GM19328 (cell line): ENCODE measurements around the gene MYL7.
"Not testable (repeated sequence)": the region's sequence is repeated elsewhere in the genome, so short reads cannot be mapped to it uniquely, and the experiment has no call there.

ENCODE experiments used
- ATAC-seq: cut with Tn5 transposase; IDR thresholded peaks from one replicate; pipeline ENCODE4 v1.9.1; 2021; ENCODE audit warnings: mild to moderate bottlenecking, moderate library complexity; ENCODE audit not compliant: unreplicated experiment

MYL7 gene

DNA sequence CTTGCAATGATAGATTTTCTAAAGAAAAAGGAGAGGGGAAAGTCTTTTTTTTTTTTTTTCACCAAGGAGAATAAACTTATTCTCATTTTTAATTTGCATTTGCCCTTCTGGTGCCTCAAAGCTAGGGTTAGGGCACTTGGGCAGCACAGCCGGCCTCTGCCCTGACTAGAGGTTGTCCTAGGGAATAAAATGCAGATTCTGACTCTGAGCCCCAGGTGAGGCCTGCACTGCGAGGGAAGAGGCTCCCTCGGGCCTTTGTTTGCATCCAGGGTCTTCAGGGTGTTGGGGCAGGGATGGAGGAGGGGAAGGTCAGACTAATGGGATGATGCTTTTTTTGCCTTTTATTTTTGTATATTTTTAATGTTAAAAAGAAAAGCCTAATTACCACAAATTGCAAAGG lies 7.8 kb downstream of the MYL7 start:
- ATAC-seq: no peak

DNA sequence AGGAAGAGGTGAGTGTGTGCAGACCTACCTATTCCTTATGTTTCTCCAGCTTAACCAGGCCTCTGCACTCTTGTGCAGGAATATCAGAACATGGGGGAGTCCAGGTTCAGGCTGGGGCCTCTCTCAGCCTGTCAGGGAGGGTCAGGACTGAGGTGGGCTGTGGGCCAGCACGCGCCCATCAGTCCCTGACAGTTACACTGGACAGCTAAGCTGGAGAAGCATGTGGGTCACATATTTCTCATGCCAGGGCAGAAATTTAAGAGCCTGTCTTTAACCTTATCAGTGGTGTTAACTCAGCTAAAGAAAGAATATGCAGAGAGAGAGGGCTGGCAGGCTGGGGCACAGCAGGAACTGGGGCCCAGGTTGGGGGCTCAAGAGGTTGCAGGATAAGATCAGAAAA lies 9.1 kb downstream of the MYL7 start:
- ATAC-seq: no peak

DNA sequence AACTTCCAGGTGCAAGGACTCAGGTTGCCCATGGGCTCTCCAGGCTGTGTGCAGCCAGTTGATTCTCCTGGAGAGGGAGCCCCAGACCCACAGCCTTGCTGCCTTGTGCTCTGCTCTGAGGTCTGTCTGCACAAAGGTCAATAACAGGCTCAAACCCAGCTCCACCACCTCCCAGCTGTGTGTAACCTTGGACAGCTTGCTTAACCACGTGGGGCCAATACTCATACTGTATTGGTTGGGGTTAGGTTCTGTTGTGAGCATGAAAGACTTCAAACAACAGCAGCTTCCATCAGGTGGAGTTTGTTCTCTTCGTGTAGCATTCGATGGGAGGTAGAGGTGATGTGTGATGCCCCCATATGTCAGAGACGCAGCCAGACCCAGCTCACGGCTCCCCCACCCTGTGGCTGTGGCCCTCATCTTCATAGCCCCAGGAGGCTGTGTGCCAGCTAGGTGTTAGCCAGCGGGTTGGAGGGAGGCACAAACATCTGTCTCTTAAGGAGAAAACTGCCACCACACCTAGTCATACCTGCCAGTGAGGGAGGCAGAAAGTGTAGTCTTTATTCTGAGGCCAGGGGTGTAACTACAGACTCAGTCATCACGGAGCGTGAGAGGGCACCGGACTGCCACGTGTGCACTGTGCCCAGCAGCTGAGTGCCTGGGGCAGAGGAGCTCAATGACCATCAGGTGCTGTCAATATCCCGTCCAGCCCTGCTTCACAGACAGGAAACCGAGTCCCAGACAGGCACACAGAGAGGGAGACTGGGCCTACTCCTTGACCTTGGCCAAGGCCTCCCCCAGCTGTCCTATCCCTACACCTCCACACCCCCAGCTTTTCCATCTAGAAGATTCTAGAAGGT lies 9.7 kb downstream of the MYL7 start:
- ATAC-seq: no peak

DNA sequence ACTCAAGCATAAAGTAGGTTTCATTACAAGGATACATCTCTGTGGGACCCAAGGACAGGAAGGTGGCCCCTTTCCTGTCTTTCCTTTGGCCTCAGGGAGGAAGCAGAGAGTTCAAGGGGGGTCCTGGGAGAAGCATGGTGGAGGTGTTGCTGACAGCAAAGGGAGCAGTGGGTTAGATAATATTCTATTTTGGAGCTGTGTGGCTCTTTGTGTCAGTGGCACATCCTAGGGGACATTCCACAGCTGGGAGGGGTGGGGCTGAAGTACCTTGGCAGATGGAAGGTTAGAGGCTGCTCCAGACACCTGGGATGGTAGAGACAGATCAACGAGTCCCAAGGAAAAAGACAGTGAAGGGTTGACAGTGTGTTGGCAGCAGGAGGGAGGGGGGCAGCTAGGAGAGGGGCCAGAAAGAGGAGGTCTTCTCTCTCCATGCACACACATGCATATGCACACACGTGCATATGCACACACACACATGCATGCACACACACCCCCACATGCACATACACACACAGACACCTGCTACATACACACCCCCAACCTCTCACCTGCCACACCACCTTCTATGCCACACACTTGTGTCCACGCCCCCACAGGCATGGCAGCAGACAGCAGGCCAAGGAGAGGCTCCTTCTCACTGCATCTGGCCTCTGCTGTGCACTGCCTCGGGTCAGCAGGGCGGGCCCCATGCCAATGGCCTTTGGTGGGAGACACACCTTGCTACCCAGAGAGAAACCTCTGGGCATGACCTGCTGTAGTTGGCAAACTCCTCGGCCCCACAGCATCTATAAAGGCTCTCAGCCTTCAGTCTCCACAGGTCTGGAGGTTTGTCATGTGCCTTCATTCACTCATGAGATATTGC lies 12.2 kb downstream of the MYL7 start:
- no peak for ATAC-seq

DNA sequence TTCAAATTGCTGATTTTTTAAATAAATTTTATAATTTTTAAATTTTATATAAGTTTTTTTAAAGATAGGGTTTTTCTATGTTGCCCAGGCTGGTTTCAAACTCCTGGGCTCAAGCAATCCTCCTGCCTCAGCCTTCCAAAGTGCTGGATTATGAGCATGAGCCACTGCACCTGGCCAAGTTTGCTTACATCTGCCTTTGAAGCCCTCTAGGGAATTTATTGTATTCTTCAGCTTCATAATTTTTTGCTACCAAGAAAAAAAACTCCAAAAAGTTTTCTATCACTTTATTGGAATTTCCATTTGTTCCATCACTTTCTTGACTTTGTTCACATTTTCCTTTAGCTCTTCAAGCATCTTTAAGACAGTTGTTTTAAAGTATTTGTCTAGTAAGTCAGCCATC lies 14.0 kb downstream of the MYL7 start:
- no peak for ATAC-seq

DNA sequence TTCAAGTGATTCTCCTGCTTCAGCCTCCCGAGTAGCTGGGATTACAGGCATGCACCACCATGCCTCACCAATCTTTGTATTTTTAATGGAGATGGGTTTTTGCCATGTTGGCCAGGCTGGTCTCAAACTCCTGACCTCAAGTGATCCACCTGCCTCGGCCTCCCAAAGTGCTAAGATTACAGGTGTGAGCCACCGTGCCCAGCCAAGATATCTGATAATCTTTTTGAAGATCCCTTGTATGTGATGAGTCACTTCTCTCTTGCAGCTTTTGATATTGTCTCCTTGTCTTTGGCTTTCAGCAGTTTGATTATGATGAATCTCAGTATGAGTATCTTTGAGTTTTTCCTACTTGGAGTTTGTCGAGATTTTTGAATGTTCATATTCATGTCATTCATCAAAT lies 14.6 kb downstream of the MYL7 start:
- not testable (repeated sequence) for ATAC-seq

DNA sequence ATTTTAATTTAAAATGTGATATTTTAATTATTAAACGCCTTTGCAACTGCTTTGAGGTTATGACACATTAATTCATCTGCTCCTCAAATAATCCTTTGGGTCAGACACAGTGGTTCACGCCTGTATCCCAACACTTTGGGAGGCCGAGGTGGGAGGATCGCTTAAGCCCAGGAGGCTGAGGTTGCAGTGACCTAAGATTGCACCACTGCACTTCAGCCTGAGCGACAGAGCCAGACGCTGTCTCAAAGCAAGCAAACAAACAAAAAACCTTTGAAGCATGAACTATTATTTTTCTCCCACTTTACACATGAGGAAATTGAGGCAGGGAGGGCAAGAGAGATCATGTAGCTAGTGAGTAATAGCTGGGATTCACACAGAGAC lies 16.3 kb downstream of the MYL7 start:
- no peak for ATAC-seq

DNA sequence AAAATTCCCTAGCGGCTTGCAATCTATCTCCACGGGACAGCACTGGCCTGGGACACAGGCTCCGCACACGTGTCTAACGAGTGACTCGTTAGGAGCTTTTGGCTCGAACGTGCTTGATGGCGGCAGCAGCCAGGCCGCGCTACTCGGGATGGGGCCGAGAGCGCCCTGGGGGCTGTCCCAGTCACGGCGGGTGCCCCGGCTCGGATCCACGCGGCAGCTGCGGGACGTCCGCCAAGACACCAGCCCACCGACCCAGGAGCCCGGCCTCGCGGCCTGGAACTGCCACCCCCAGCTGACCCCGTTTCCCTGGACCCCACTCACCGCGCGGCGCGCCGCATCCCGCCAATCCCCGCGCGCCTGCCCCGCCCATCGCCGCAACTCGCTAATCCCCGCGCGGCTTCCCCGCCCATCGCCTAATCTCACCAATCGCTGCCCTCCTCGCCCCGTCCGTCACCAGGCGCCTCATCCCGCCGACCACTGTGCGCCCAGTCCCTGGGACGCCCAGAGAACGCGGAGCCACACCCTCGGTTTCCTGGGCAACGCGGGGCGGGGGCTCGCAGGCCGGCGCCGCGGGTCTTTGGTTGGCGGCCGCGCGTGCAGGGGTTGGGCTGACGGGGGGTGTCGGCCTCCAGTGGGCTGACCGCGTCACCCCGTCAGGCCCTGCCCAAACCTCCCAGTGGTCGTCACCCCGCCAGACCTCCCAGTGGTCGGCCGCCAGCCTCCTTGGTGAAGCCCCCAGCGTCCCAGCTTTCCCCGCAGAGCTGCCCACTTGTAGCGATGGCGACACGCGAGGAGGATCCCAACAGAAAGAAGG lies 17.7 kb downstream of the MYL7 start, which contains the start of gene POLD2:
TSS of gene POLD2 (minus strand) at position 359 of the 814 bp plus-strand sequence. CDS start 1,495 bp downstream, outside the sequence.
- ATAC-seq: peak; percentile 99

DNA sequence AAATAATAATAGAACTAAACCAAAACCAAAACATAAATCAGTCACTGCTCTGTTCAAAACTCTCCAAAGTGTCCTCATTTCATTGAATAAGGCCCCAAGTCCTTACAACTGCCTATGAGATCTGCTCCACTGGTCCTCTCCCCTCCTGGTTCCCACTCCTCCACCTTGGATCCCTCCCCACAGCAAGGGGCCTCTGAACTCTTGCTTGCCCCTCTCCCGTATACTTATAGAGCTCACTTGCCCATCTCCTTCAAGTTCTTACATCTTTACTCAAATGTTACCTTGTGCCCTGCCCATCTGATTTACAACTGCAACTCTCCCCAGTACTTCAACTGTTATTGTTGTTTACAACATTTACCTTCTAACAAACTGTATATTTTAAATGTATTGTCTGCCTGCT lies 18.6 kb downstream of the MYL7 start:
- no peak for ATAC-seq

DNA sequence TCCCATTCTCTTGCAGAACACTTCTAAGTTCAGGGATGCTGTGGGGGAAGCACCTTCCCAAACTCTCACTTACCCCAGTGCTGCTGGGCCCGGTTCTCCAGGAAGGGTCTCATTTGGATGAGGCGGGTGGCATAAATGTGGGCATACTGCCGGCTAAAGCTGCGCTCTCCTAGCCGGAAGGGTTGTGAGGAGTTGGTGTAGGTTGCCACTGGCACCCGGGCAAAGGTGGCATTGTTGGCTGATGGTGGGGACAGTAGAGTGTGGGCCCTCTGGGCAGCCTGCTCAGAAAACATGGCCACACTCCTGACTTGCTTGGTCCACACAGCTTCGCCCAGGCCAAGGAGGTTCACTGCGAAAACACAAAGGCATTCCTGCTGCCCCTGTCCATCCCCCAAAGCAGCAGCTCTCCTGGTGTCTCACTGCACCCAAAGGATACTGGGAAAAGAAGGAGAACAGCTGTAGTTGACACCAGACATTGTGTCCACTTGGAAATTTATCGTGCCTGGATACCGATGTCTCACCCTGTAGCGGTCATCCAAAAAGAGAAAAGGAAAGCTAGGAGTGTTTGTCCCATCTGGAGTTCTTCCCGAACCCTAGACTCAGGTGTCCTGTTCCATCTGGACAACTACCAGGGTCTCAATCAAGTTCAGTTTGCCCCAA lies 19.2 kb downstream of the MYL7 start:
- no peak for ATAC-seq

DNA sequence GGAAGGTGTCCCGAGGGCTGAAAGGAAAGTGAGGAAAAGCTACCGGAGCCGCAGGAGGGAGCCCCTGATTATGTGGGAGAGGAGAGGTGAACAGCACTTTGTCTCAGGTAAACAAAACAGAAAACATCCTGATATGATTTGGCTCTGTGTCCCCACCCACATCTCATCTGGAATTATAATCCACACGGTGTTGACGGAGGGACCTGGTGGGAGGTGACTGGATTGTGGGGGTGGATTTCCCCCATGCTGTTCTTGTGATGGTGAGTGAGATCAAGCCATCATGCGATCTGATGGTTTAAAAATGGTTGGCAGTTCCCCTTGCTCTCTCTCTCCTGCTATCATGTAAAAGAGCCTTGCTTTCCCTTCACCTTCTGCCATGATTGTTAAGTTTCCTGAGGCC lies 20.7 kb downstream of the MYL7 start:
- ATAC-seq: no peak

DNA sequence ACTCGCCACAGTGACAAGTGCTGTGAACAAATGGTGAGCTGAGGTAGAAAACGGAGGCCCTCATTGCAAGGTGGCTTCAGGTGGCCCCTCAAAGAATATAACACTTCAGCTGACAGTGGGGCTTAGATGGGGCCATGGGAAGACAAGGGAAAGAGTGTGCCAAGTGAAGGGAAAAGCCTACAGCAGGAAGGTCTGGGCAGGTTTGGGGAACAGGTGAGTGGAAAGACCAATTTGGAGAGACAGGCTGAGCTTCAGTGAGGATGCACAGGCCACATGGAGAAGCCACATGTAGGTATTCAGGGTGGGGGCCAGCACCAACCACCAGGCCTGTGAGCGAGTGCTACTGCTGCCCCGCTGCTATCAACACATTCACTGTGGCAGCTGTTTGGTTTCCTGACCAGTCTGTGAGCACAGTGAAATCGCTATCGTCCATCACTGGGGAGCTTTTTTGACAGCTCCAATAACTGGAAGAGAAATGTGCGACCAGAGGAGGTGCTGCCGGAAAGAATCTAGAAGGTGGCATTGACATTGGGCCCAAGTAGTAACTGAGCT lies 21.2 kb downstream of the MYL7 start:
- no peak for ATAC-seq

DNA sequence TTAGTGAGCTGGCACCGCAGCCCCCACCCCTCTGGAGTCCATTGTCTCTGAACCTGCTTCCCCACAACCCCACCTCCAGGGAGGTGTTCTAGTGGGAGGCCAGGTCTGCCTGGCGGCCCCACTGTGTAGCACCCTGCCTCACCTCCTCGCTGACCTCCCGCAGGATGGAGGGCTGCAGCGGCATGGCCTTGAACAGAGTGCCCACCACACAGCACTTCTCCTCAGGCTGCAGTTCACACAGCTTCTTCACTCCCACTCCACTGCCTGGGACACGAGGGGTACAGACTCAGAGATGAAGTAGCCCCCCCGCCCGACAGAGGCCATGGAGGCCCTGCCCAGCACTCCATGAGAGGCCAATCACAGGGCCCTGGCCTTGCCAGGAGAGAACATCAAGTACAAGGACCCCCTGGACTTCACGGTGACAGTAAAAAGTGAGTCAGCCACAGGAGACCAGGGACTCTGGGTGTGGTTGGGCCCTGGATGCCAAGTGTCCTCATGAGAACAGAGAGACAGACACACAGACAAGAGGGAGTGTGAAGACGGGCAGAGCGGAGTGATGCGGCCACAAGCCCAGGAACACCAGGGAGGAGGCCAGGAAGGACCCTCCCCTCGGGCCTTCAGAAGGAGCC lies 23.2 kb downstream of the MYL7 start:
- ATAC-seq: no peak

DNA sequence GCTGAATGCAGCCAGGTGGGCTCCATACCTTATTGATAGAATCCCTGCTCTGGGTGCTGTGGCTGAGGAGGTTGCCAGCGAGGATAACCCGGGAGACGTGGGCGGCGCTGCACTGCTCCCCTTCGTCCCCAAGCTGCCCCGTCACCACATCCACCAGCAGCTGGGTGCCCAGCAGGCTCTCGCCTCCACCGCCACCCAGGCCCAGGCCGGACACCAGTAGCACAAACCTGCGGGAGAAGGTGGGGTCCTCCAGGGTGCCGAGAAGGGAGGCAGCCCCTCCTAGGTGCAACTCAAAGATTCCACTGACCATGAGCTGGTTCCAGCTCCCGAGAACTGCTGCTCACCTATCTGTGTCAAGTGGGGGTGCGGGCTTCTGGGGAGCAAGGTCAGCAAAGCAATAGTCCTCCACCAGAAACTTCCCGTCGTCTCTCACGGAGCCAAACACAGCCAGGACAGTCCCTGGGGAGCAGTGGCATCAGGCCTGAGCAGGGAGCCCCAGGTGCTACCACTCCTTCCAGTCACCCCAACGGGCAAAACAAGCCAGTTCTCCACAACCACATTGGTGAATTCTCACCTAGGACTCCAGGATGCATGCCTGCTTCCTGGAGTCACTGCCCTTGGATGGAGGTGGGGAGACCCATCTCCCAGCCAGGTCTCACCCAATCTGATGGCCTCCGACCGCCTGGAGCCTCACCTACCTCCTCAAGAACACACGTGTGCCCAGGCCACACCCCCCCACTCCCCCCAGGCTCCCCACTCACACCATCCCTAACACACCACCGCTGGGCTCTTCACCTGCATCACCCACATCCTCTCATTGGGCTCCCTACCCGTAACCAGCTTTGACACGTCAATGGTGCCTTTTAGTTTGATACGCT lies 24.1 kb downstream of the MYL7 start:
- ATAC-seq: no peak

DNA sequence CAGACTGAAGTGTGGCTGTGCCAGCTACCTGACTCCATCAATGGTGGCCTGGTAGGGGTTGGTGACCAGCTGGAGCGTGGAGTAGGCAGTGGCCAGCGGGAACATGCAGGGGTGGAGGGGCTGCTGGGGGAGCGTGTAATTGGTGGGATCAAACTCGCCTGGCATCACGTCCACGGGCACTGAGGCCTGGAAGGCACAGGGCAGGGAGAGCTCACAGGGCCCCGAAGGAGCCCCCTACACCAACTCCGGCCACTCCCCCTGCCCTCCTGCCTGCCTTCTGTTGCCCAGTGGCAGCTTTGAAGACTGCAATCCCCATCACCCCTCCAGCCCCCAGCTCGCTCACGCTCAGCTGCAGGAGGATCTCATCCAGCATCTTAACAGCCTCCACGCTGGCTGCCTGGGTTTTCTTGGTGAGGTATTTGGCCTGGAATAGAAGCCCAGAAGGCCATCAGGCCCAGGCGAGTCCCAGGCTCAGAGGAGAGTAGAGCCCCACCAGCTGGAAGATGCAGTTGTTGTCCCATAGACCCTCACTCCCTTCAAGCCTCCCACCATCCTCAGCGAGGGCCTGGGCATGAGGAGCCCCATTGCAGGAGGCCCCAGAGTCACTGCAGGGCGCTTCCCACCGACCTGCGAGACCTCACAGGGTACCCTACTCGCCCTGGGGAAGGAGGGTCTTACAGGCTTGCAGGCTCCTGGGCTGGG lies 24.9 kb downstream of the MYL7 start:
- ATAC-seq: no peak

DNA sequence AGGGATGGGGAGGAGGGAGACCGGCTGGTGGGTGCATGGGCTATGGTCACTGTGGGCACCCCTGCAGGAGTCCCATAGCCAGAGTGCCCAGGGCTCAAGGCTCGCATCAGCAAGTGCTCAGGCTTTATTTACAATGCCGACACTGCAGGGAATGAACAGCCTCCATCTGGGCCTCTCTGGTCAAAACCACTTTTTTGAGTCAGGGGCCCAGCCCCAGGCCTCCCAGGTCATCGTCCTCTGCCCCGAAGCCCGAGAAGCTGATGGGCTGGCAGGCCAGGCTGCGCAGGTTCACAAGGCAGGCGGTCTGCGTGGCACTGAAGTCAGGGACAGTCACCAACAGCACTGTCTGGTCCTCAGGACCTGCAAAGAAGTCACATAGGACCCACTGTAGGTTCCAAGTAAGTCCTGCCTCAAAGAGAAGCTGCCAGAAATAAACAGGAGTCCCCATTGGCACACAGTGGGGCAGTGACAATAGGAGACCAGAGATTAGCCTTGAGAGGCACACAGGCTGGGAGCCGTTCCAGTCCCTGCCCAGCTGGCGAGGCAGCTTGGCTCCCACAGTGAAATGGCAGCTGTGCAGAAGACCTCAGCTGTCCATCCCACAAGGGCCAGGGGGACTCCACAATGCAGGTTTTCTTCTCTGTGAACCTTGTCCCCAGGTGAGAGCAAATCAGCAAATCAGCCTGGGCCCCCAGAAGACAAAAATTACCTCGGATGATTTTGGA lies 26.4 kb downstream of the MYL7 start:
- no peak for ATAC-seq

DNA sequence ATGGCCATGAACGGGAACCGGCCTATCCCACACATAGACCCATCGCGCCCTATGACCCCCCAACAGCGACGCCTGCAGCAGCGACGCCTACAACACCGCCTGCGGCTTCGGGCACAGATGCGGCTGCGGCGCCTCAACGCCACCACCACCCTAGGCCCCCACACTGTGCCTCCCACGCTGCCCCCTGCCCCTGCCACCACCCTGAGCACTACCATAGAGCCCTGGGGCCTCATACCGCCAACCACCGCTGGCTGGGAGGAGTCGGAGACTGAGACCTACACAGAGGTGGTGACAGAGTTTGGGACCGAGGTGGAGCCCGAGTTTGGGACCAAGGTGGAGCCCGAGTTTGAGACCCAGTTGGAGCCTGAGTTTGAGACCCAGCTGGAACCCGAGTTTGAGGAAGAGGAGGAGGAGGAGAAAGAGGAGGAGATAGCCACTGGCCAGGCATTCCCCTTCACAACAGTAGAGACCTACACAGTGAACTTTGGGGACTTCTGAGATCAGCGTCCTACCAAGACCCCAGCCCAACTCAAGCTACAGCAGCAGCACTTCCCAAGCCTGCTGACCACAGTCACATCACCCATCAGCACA lies 27.3 kb downstream of the MYL7 start:
- no peak for ATAC-seq
